SHP77 treated with DMSO at 0.1 percent for 48 hours (cell line): ENCODE results near the gene TM9SF2.
A peak's percentile ranks its signal among the peaks of the same experiment; 100 is the strongest.

ENCODE experiments used
- DNase-seq: peaks from one replicate; lab custom pipeline; 2025; lab: John Stamatoyannopoulos, UW

The TM9SF2 gene

DNA sequence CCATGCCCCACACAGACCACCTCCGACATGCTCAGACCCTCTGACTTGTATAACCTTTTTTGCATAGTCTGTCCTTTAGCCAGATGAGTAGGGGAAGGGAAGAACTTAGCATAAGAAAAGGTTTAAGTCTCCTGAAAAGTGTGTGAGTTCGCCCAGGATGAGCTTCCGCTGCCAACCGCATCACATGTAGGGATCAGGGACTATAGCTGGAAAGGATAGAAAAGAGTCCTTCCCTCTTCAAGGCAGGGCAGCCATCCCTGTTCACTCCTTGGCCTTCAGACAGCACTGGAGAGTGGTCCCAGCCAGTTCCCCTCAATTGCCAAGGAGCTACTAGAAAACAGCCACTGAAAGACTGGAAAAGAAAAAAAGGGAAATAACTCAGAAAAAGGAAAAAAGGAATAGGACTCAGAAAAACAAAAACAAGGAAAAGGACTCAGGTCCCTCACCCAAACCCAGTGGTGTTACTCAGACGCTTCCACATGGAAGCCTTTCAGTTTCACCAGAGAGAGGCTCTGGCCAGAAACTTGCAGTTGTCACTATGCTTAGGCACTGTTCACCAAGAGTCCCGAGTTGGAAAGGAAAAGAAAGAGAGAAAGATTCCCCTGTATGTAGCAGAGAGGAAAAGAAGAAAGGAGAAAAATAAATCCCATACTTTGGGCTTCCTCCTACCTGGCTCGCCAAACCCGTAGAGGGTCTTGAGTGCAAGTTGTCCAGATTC, 5.6 kb upstream of the TM9SF2 start:
- no peak for DNase-seq

GRCh38 chr13:99496184-99497142, 4.8 kb upstream of the TM9SF2 start:
- no peak for DNase-seq

DNA sequence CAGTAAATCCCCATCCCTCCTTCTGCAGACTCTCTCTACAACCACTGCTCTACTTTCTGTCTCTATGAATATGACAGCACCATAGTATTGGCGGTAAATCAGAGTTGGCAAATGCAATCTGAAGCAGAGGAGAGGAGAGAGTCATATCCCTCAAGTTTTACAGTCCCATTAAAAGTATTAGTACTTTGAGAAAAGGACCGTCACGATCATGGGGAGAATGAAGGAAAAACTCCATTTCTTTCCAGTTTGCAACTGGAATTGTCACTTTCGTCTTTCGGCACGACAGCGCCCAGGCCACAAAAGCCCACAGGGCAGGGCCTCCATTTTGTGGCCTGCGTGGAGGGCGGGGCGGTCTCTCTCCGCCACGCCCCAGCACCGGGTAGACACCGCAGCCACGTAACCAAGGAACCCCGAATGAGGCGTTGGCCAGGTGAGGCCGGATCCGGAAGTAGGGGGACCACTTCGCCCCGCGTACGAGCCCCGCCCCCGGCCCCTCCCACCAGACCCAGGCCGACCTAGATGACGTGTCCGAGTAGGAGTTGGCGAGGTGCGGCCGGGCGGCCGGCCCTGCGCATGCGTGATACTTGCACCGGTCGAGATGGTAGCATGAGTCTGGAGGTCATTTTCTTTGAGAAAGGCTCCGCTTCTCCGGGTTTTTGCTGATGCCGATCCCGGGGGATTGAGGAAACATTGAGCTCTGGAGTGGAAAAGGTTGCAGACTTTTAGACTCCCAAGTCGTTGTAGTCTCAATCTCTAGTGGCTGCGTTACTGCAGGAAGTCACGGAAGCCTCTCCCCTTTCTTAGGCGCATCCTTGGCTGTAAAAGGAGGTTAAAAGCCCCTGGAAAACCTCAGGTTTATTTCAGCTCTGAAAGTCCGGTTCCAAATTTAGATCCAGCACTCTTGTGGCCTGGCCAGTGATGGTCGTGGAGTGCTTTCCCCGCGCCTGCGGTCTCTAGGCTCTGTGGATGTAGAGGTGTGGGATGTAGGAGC, 2.8 kb upstream of the TM9SF2 start:
- peak; percentile 99 for DNase-seq

- DNase-seq = peak; percentile 60
Observed at GRCh38 chr13:99500839-99501183, 461 bp upstream of the TM9SF2 start.

GRCh38 chr13:99501848-99502301, 603 bp downstream of the TM9SF2 start:
- DNase-seq = no peak

DNA sequence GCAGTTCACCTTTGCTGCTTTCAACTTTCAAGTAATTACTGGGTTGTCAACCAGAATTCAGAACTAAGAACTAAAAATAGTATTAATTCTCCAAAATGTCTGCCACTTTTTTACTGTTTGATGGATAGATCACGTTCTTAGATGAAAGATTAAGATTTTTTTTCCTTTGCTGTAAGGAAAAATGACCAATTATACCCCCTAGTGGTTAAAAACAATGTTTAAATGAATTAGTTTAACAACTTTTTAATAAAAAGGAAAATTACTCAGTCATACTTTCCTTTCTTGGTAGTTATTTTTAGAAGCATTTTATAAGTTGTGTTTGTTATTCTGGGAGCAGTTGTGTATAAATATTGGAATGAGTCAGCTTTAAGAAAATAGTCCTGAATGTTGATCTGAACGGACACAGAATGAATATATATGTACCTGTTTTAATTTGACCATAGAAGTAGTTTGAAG, 4.6 kb downstream of the TM9SF2 start:
- DNase-seq = no peak

- DNase-seq = no peak
Observed at GRCh38 chr13:99506634-99507033, 5.4 kb downstream of the TM9SF2 start.

- no peak for DNase-seq
Observed at GRCh38 chr13:99507054-99507453, 5.8 kb downstream of the TM9SF2 start.

DNA sequence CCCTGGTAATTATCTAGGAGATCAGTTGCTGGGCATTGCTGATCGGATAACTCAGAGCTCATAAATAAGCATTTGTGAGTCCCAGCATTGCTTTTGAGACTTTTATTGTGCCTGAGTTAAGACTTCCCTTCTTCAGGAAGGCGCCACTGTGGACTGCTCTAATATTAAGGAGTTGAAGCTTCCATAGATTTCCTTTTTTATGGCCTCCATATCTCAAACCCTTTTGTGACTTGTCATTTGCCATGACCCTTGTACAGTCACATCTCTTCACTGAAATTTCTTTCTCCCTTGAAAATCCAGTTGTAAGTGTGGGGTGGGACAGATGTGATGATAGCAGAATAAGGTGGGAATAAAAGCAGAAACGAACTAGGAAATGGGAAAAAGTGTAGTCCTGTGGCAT, 6.3 kb downstream of the TM9SF2 start:
- no peak for DNase-seq

GRCh38 chr13:99507986-99508385, 6.7 kb downstream of the TM9SF2 start:
- no peak for DNase-seq

DNA sequence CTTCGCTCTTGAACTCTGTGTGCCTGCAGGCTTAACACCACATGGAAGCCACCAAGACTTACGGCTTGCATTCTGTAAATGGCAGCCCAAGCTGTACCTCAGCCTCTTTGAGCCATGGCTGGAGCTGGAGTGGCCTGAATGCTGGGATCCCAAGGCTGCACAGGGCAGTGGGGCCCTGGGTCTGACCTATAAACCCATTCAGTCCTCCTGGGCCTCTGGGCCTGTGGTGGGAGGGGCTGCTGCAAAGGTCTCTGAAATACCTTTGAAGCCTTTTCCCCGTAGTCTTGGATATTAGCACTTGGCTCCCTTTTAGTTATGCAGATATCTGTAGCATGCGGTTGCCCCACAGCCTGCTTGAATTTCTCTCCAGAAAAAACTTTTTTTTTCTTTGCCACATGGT, 8.2 kb downstream of the TM9SF2 start:
- DNase-seq = no peak

- no peak for DNase-seq
Observed at GRCh38 chr13:99514801-99515200, 13.5 kb downstream of the TM9SF2 start.

DNA sequence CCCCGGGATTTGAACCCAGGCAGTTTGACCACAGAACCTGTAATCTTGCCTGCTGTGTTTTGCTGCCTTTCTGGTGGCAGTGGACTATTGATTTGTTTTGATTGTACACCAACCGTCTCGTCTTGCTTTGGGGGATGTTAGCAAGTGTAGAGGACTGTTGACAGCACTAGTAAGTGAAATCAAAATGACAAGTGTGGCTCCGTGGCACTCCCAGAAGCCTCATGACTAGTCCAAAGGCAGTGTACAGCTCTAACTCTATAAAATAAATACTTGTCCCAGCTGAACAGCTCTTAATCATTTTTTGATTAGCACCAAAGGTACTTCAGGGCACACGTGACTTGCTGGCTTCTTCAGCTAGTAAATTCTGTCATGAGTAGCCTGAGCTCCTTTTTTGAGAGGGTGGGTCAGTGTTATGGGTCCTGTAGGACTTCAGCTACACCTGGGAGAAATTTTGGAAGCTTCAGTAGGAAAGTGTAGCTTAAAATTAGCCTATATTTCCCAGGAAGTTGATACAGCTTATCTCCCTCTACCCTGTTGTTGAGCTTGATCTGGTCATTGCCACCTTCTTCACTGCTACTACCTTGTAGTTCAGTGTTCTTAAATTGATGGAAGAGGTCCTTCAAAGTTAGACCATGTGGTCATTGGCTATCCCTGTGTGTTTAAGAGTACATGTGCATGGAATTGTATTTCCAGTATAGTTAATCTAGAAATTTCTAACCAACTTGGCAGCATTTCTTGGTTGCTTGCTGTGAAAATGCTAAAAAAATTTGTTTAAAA, 15.1 kb downstream of the TM9SF2 start:
- no peak for DNase-seq

GRCh38 chr13:99517577-99517976, 16.3 kb downstream of the TM9SF2 start:
- no peak for DNase-seq

- no peak for DNase-seq
Observed at GRCh38 chr13:99517984-99518383, 16.7 kb downstream of the TM9SF2 start.

GRCh38 chr13:99522298-99522697, 21.0 kb downstream of the TM9SF2 start:
- DNase-seq = no peak

DNA sequence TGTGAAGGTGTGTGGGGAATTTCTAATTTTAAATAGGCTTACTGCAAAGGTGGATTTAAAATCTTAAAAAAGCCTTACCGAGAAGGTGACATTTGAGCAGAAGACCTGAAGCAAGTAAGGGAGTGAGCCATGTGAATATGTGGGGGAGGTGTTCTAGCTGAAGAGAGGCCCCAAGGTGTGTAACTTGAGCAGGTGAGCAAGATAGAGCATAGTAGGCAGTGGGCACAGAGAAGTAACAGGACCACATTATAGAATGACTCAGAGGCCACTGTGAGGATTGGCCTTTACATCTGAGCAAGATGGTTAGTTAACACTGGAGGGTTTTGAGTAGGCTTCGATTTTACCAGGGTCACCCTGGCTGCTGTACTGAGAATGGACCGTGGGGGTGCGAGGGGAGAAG, 22.6 kb downstream of the TM9SF2 start:
- DNase-seq = no peak

DNA sequence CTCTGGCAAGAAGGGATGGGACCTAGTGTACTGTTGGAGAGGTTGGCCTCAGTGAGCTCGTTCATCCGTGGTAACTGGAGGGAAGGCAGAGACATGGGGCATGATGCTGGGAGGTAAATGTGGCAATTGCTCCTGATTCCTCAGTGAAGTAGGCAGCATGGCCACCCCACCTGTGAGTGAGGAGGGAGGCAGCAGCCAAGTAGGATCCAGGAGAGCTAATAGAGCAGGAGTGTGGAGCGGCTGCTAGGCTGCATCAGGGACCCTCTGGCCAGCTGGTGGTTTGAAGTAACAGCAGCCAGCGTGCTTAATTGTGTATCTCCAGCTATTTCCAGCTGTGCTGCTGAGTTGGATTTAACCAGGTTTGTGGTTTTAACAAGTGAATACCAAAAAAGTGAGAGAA, 24.7 kb downstream of the TM9SF2 start:
- no peak for DNase-seq

GRCh38 chr13:99526549-99526948, 25.3 kb downstream of the TM9SF2 start:
- no peak for DNase-seq

GRCh38 chr13:99527301-99527700, 26.0 kb downstream of the TM9SF2 start:
- no peak for DNase-seq

GRCh38 chr13:99528547-99528946, 27.3 kb downstream of the TM9SF2 start:
- DNase-seq = peak; percentile 15
